ENCODE data around the gene ATP5PO.
A peak's percentile ranks its signal among the peaks of the same experiment; 100 is the strongest.
"Not testable (repeated sequence)": the region's sequence is repeated elsewhere in the genome, so short reads cannot be mapped to it uniquely, and the experiment has no call there.

ATP5PO gene

DNA sequence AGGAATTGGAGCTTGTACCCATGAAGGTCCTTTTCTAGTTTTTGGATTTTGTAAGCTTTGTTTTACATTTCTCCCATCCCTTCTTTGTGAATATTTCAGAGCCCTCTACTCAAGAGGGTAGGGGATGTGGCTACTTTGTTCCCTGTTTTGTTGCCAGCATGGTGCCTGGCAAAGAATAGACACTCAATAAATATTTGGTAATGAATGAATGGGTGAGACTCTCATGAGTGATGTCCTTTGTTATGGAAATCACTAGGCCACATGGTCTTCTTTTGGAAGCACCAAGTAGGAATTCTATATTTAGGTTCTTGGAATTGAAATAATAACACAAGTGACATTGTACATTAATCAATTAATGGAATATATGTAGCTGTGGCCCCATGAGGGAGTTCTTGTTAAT lies 26.8 kb upstream of the ATP5PO start:
- no peak for DNase-seq (ENCODE audit: low spot score)
- FAIRE-seq = no peak

DNA sequence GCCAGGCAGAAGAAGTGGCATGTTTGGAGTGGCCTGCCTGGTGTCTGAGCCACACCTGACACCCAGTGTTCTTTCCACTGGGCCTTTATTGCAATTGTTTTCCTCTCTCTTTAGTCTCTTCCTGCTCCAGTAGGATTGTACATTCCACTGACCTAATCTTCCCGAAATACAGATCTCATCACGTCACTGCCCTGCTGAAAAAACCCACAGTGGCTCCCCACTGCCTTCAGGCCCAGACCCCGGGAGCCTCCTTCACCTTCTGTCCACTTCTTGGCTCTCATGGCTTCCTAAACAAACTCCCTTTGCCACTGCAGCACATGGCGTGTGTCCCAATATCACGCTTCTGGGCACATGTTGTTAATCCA lies 25.3 kb upstream of the ATP5PO start:
- no peak for DNase-seq (ENCODE audit: low spot score)
- FAIRE-seq = no peak

DNA sequence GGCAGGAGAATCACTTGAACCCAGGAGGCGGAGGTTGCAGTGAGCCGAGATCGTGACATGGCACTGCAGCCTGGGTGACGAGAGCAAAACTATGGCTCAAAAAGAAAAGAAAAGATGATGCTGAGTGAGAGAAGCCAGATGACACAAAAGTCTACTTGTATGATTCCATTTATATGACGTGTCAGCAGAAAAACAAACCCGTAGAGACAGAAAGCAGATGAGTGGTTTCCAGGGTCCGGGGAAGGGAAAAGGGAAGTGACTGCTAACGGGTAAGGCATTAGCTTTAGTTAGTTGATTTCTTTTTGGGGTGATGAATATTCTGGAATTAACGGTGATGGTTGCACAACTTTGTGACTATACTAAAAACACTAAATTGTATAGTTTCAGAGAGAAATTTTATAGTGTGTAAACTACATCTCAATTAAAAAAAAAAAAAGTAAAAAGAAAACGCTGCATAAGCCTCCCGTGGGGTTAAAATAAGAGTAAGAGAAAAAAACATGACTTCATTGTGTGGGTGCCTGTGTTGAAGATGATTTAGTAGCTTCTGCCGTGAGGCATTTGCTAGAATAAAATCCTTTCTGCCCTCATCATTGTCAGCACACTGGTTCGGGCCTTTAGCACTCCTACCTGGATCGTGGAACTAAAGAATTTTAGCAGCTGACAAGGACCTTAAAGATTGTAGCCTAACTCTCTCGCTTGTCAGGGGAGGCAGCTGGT lies 24.7 kb upstream of the ATP5PO start:
- DNase-seq (ENCODE audit: low spot score) = no peak
- no peak for FAIRE-seq

DNA sequence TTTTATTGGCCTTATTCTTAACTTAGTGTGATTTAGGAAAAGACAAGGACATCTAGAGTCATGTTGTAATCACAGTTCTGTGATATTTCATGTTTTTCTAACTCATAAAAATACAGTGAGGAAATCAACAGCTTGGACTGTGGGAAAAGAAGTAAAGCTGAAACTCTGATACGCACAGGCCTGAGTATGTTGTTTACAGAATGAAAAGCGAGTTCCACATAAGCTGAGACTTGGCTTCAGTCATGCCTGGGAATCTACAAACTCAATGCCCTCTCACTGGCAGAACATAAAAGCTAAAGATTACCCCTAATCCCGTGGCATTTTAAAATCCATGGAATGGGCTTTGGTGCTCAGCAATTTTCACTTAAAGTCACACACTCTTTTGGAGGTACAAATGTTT lies 23.6 kb upstream of the ATP5PO start:
- no peak for DNase-seq (ENCODE audit: low spot score)
- FAIRE-seq = no peak

DNA sequence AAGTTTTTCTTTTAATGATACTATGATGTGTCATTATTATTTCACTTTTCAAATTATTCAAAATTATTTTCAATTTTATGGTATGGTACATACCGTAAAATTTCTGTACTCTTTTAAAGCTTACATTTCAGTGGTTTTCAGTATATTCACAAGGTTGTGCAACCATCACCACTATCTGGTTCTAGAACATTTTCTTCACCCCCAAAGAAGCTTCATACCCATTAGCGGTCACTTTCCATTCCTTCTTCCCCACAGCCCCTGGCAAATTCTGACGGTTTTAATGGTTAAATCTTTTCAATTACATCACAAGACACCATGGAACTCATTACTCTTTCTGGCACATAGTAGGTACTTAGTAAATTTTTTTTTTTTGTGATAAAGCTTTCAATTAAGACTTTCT lies 22.8 kb upstream of the ATP5PO start:
- no peak for FAIRE-seq
- no peak for DNase-seq (ENCODE audit: low spot score)

DNA sequence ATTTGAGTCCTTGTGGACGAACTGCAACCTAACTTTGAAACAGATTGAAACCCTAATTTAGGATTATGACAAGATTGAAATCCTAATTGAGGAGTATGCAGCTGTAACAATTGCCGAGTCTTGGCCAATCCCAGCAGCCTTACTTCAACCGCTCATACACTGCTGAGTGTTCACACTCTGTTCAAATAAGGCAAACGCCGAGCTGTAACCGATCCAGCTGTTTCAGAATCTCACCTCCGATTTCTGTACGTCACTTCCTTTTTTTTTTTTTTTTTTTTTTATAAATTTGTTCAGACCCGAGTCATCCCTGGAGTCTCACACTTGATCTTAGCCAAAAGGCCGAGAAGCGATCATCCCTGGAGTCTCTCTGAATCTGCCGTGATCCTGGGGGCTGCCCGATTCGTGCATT lies 22.3 kb upstream of the ATP5PO start:
- DNase-seq (ENCODE audit: low spot score) = no peak
- no peak for FAIRE-seq

DNA sequence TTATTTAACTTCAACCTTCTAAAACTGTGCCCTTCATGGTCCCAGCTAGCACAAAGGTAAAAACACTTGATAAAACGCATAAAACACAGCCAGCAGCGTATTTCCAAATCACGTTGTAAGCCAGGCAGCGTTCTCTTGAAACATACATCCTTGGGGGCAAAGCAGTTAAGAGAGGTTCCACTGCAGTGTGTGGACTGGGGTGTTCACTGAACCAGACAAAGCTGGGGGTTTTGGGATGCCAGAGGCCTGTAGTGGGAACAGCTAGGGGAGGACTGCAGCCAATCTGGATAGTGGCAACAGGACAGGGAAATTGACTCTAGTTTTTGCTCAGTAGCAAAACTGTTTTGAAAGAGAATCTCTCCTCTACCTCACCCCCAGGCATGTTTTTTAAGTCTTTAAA lies 21.5 kb upstream of the ATP5PO start:
- no peak for DNase-seq (ENCODE audit: low spot score)
- FAIRE-seq = no peak

DNA sequence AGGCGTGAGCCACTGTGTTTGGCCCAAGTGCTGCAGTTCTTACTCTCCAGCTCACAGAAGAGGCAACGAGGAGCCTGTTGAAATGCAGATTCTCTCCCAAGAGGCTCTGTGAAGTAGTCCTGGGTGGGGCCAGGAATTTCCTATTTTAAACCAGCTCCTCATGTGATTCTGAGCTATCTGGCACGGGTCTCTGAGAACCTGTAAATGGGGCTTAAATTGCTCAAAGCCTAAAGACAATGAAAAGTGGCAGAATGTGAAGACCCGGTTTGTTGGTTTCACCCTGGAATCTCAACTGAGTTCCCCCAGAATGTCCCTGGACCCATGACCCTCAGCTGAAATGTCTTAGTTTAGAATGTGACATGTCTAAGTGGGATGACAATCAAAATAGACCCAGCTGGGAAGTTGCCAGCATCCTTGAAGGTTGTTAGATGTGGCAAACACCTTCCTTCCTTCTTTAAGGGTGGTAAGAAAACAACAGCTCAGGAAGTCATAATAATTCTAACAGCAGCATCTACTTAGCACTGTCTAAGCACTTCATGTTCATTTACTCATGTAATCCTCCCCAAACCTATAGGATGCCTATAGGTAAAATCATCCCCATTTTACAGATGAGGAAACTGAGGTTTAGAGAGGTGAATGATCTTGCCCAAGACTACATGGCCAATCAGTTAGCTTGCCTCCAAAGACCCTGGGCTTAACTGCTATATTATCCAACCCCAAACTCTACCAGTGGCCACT lies 20.9 kb upstream of the ATP5PO start:
- DNase-seq (ENCODE audit: low spot score) (no peak), FAIRE-seq (no peak)

DNA sequence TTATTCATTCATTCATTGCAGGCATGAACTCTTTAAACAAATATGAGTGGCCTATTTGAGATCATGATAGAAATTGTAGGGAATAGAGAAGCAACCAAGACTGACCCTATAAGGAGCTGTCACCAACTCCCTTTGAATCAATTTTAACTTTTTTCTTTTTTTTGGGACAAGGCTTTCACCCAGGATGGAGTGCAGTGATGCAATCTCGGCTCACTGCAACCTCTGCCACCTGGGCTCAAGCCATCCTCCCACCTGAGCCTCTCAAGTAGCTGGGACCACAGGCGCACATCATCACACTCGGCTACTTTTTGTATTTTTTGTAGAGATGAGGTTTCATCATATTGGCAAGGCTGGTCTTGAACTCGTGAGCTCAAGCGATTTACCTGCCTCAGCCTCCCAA lies 17.1 kb upstream of the ATP5PO start:
- DNase-seq (ENCODE audit: low spot score) = no peak
- FAIRE-seq = no peak

DNA sequence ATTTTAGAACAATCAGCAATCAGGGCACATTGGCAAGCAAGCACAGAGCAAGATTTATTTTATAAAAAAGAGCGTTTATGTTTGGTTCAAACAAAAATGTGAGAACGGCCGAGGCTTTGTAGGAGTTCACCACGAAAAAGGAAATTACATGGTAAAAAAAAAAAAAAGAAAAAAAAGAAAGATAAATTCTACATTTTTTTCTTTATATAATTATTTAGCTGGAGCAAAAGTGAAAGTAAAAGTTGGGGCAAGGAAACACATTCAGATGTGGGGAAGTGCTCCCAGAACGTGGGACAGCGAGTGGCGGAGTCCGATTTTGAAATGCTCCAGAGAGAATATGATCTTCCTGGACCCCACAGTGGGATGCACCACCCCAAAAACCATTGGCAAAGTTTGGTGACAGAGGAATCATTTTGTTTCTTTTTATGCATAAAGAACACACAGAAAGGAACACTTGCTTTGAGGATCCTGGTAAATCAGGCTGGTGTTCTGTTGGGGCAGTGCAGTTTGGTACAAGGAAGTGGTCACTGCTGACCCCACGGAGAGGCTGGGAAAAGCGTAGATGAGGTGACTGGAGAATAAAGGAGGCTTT lies 16.3 kb upstream of the ATP5PO start:
- FAIRE-seq = no peak
- no peak for DNase-seq (ENCODE audit: low spot score)

DNA sequence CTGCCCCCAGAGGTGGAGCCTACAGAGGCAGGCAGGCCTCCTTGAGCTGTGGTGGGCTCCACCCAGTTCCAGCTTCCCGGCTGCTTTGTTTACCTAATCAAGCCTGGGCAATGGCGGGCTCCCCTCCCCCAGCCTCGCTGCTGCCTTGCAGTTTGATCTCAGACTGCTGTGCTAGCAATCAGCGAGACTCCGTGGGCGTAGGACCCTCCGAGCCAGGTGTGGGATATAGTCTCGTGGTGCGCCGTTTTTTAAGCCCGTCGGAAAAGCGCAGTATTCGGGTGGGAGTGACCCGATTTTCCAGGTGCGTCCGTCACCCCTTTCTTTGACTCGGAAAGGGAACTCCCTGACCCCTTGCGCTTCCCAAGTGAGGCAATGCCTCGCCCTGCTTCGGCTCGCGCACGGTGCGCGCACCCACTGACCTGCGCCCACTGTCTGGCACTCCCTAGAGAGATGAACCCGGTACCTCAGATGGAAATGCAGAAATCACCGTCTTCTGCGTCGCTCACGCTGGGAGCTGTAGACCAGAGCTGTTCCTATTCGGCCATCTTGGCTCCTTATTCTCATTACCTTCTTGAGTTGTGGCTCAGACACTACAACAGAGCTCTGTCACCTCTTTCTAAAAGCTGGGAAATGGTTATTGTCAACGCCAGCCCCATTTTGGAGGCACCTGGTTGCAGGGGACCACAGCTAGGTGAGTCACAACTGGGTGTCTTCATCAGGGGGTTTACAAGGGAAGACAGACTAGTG lies 15.6 kb upstream of the ATP5PO start:
- DNase-seq (ENCODE audit: low spot score); FAIRE-seq: not testable (repeated sequence)

DNA sequence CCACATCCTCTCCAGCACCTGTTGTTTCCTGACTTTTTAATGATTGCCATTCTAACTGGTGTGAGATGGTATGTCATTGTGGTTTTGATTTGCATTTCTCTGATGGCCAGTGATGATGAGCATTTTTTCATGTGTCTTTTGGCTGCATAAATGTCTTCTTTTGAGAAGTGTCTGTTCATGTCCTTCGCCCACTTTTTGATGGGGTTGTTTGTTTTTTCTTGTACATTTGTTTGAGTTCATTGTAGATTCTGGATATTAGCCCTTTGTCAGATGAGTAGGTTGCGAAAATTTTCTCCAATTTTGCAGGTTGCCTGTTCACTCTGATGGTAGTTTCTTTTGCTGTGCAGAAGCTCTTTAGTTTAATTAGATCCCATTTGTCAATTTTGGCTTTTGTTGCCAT lies 10.6 kb upstream of the ATP5PO start:
- not testable (repeated sequence) for FAIRE-seq; DNase-seq (ENCODE audit: low spot score)

DNA sequence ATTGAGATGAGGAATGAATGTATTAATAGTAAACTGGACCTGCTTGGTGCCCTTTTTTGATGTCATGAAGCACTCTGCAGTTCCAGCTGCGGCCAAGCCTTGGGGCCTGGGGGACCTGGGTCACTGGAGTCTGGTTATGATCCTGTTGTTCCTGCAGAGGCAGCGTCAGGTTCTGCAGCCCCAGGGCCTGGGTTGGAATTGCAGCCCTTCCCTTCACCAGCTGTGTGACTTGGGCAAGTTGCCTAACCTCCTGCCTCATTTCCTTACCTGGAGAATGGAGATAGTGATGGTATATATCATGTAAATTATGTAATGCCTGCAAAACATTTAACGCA lies 9.1 kb upstream of the ATP5PO start:
- DNase-seq (ENCODE audit: low spot score) (no peak), FAIRE-seq (no peak)

DNA sequence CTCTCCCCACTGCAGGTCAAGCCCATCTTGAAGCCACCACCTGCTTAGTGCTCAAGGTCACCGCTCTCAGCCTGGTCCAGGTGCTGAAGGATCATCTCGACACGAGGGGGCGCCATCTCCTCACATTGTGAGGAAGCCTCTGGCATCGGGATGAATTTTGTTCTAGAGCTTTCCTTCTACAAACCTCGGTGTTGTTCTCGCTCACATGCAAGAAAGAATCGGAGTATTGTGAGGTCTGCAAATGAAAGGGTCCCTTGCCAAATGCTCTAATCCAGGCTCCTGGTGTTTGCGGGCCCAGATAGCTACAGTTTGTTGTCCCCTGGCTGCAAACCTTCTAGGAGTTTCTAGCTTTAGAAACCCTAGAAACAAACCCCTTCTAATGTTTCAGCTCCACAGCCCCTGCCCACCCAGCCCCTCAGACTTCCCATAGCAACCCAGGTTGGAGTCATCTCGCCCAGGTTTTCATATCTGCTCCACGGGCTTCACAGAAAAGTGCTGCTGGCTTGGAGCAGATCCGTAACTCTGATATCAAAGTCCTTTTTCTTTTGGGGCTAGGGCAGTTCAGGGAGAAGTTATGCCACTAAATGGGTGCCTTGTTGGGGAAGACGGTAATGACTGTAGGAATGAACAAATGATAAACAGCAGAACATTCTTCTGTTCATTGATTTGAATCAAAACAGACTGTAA lies 8.6 kb upstream of the ATP5PO start:
- DNase-seq (ENCODE audit: low spot score) (peak; percentile 56), FAIRE-seq (no peak)

DNA sequence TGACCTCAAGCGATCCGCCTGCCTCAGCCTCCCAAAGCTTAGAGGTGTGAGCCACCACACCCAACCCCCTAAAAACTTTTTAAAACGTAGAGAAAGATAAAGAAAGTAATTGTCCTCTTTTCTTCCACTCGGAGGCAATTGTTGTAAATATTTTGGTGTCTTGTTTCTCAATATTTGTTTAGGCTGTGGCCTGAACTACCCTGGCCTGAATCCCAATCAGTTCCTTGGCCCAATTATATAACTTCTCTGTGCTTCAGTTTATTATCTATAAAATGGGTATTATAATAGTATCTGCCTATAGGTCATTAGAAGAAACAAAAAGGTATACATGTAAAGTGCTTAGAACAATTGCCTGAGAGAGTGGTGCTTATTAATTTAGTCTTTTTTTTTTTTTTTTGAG lies 1.8 kb upstream of the ATP5PO start:
- DNase-seq (ENCODE audit: low spot score) (no peak), FAIRE-seq (no peak)

DNA sequence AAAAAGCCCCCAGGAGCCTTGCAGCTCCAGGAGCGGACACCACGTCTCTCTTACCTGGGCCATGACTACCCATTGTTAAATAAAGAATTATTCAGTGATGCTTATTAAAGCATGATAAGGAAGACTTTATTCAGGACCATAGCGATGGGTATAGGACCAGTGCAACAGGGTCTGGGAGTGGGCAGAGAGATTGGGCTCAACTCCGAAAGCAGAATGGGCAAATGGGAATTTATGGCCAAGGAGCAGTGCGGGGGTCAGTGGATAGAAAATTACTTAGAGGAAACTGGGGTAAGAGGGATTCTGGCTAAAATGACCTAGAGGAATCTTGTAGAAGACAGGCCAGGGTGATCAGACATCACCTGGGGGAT lies 580 bp upstream of the ATP5PO start:
- no peak for DNase-seq (ENCODE audit: low spot score)
- no peak for FAIRE-seq

DNA sequence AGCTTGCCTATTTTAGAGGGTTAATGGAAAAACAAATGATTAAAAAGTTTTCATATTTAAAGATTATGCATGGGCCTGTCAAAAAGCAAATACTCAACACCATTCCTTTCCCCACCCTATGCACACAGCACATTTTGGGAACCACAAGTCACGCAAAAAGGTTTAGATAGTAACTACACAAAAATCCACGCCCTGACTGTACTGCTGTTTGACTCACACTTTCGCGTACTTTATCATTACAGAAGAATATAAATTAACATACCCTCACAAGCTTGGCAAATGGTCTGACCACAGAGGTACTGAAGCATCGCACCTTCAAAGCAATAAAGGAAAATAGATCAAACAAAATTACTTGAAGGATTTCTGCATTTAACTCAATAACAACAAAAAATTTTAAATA lies 1.4 kb downstream of the ATP5PO start:
- DNase-seq (ENCODE audit: low spot score) (no peak), FAIRE-seq (no peak)

DNA sequence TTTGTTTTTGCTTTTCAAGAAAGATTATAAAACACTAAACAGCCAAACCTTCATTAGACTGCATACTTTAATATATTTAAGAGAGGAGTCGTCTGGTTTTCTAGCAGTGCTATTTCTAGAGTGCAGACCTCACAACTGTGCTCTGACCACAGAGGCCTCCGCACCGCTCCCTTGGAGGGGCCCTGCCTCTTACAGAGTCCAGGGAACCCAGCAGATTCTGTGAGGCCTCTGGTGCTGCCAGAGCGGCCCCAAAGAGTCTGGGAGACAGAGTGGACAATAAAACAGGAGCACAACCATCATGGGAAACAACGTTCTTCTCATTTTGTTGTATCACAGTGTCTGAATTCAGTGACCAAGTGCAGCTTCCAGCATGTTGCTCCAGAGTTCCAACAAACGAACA lies 5.8 kb downstream of the ATP5PO start:
- no peak for FAIRE-seq

DNA sequence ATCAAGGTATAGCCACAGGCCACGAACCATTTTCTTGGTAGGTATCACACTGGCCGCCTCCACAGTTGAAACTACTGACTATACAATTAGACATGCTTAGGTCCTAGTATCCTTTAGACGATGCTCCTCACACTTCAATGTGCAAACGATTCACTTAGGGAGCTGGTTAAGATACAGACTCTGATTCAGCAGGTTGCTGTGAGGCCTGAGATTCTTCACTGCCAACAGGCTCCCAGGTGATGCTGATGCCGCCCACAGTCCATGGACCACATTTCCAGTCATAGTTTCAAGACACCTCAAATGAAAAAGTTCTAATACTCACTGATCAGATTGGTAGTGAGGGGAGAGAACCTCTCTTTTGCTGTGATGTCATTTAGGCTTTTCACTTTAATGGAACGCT lies 6.8 kb downstream of the ATP5PO start:
- FAIRE-seq (no peak), DNase-seq (ENCODE audit: low spot score) (no peak)

More for the DNA sequence above, 5.8 kb downstream of the ATP5PO start:
- DNase-seq (ENCODE audit: low spot score) = no peak

DNA sequence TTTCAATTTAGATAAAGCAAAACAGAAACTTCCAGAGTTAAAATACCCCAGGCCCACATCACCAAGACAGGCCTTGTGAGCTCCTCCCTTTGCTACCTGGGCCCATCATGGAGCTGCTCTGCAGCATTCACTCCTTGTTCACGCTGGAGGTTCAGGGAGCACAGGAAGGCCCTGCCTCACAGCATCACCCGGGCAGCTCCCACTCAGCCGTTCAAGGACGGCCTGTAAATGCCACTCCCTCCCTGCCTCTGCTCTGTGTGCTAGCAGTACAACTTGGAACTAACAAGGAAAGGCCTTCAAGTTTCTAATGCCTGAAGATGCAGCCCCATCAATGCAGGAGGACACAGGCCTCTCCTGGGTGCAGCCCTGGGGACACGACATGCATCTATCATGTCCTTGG lies 11.6 kb downstream of the ATP5PO start:
- no peak for FAIRE-seq
- no peak for DNase-seq (ENCODE audit: low spot score)

DNA sequence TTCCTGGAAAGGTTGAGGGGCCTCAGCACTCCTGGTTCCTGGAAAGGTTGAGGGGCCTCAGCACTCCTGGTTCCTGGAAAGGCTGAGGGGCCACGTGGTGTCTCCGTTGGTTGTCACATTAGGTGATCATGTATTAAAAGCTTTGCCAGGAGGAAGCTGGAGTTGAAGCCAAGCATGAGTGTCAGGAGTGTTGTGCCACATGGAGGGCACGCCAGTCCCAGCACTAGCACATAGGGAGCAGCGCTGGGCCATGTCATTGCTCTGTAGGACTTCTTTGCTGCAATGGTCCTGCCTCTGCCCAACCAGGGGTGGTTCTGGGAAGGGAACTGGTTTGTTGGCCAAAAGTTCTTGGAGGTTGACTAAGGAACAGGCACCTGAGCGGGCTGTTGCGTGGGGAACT lies 13.3 kb downstream of the ATP5PO start:
- FAIRE-seq (no peak), DNase-seq (ENCODE audit: low spot score) (no peak)
